GM10847 (cell line): ENCODE measurements around the gene SMIM8.

Experiments used
- POLR2A ChIP-seq: IDR thresholded peaks from 2 replicates; pipeline ENCODE4 v1.6.1; 2011; ENCODE audit not compliant: insufficient read length; ENCODE audit errors: extremely low read depth

Gene SMIM8

DNA sequence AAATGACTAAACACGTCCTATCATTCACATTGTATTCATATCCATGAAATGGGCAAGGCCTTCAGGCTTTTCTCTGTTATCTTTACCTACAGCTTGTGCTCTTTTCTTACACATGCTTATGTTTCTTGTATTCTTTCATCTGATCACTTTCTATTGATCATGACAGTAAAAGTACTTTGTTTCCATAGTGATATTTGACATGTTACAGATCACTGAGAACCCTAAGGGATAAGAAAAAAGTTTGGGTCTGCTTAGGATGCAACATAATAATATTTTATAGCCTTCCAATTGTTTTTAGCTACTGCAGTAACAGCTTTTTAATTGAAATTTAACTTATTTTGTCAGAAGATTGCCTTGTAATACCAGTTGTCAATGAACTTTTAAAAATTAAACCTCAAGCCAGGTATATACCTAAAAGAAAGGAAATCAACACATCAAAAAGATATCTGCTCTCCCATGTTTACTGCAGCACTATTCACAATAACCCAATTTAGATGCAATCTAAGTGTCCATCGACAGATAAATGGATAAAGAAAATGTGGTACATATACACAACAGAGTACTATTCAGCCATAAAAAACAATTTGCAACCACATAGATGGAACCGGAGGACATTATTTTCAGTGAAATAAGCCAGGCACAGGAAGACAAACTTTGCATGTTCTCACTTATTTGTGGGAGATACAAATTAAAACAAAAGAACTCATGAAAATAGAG lies 3.0 kb upstream of the SMIM8 start:
- no peak for TF ChIP-seq POLR2A

DNA sequence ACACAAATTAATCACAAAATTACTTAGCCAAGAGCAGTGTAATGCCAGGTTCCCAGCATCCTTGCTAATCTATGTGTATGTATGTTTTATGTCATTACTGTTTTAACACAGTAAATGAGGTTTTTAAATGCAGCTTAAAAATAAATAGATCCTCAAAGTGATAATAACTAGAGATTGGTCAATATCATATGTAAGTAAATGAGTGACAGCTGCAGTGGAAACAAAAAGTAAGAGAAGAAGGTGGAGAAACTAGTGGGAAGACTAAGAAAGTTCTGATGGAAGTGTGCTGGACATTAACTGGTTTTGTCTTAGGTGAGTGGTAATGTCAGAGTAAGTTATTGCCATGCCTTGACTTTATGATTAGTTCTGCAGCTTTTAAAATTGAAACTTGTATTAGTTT lies 8.6 kb downstream of the SMIM8 start:
- no peak for TF ChIP-seq POLR2A

DNA sequence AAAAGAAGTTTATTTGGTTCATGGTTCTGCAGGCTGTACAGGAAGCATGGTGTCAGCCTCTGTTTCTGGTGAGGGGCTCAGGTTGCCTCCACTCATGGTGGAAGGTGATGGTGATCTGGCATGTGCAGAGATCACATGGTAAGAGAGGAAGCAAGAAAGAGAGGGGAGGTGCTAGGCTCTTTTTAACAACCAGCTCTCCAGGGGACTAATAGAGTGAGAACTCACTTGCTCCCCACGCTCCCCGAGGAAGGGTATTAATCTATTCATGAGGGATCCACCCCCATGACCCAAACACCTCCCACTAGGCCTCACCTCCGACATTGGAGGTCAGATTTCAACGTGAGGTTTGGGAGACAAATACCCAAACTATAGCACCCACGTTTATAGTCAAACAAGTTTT lies 10.6 kb downstream of the SMIM8 start:
- no peak for TF ChIP-seq POLR2A

DNA sequence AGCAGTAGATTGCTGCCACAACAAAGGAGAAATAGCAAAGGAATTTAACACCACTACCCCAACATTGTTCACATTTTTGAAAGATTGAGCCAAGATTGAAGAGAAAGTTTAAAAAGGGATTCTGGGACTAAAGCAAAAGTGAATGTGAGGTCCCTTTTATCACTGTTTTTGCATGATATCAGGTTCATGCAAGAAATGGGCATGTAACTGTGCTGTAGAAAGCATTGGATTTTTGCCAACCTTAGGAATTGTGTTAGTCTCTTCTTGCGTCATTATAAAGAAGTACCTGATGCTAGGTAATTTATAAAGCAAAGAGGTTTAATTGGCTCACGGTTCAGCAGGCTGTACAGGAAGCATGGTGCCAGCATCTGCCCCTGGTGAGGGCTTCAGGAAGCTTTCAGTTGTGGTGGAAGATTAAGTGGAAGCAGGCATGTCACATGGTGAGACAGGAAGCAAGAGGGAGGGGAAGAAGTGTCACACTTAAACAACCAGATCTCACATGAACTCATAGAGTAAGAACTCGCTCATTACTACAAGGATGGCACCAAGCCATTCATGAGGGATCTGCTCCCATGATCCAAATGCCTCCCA lies 11.3 kb downstream of the SMIM8 start:
- no peak for TF ChIP-seq POLR2A

DNA sequence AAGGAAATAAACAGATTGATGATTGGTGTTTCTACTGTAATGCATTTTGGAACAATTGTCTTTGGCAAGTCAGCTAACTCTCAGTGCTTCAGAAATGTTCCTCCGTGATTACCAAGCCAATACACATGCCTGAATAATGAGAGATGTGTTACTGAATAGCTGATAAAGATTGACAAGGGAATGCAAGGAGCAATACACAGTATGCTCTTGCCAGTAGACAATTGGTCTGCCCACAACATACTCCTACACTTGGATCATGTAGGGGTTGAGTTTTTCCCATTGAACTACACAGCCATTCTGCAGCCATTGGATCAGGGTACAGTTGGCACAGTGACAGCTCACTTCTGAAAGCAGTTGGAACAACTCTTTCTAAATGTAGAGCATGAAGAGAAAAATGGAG lies 12.3 kb downstream of the SMIM8 start:
- TF ChIP-seq POLR2A: no peak

DNA sequence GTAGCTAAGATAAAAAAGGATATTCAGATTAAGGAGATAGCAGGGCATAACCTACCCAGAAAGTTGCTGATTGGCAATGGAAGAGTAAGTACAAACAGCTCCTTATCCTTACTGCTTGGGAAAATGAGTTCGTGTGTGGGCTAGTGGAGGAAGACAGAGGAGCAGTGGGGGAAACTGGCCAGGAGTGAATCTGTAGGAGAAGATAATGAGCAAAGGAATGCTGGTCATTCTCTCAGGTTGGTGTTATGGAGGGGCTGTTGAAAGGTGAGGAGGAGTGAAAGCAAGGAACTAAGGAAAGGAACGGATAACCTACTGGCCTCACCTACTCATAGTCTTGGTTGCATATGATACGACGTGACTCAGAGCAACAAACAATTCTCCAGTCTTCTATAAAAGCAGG lies 14.0 kb downstream of the SMIM8 start:
- no peak for TF ChIP-seq POLR2A

DNA sequence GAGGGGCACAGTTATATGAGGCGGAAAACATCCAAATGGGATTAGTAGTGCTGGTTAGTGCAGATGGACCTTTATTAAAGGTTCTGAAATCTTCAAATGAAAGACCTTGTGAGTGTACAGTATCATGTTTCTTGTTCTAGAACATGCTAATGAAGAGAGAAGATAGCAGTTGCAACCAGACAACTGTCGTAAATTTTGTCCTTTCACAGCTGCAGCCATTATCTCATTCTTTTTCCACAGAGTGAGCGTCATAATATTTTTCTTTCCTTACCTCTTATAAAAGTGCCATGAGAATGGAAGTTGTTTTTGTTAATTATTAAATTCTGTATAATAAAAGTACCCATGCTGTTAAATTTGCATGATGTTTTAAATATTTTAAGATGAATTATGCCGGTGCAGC lies 17.8 kb downstream of the SMIM8 start:
- no peak for TF ChIP-seq POLR2A

DNA sequence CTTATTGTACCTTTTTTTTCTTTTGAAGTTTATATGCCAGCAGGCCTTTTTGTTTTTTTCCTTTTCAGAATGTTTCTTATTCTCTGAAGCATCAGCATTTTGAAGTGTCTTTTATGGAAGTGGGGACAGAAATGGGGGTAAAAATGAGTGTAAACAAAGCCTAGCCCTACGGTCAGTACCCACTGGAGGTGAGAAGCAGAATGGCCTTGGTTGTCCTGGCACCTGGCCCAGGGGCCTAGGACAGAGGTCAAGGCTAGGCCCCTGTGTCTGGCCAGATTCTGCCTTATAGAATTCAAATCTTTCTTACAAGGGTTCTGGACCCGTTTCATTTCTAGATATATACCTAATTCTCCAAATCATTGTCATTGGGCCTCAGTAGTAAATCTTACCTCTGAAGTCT lies 18.8 kb downstream of the SMIM8 start:
- no peak for TF ChIP-seq POLR2A

DNA sequence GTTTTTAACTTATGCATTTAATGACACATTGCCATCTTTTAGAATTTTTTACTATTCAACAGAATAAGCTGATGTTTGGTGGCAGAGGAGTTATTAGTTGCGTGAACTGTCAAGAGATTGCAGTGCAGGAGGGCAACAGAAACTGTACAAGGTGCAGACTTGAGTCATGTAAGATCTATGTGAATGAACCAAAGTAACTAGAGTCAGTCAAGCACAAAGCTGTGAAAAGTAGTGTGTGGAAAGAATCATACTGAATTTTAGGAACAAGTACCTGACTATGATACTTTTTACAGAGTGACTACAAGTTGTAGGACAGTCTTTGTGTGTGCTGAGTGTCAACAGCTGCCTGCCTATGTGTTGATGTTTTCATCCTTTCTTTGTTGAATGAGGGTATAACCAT lies 19.5 kb downstream of the SMIM8 start:
- TF ChIP-seq POLR2A: no peak

DNA sequence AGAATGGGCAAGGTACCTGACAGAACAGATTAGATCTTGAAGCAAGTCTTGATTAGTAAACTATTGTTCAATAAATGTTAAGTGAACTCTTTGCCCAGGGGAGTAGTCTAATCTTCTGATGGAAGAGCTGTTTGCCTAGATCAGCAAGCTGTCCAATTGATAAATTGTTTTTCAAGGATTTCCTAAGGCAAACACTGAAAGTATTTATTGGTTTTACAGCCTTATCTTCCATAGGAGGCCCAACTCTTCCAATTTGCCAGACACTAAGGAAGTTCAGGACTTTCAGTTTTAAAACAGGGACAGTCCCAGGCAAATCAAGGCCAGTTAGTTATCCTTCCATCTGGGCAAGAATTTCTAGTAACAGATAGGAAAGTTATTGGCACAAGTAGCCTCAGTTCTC lies 20.4 kb downstream of the SMIM8 start:
- no peak for TF ChIP-seq POLR2A

DNA sequence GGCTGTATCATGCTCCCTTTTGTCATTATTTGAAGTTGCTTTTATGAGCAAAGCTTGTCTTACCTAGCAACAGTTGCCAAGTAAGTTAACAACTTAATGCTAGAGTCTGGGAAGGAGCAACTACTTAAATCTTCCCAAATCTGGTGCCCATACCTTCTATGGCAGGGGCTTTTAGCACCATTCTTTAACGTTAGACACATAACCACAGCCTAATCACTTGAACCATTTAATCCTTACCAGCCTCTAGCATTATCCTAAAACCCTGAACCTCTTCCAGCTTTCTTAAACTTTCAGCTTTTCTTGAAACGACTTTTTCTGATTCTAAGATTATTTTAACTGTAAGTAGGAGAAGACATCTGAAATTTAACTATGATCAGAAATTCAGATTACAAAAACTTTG lies 22.3 kb downstream of the SMIM8 start, which contains the start of gene C6orf163:
TSS of gene C6orf163 (plus strand) at position 83 of the 400 bp plus-strand sequence. CDS start at position 370, 287 bp downstream.
- TF ChIP-seq POLR2A: no peak

DNA sequence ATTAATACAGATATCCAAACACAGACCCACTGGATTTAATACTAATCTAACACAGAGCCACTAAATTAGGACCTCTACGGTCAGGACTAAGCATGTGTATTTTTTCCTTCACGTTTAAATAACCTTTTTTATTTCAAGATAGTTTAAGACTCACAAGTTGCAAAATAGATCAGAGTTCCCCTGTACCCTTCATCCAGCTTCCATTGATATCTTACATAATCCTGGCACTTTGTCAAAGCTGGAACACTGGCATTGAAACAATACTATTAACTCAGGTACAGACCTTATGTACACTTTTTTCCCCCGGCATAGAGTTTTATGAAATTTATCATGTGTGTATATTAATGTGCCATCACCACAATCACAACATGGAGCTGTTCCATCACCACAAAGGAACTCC lies 24.3 kb downstream of the SMIM8 start:
- no peak for TF ChIP-seq POLR2A

DNA sequence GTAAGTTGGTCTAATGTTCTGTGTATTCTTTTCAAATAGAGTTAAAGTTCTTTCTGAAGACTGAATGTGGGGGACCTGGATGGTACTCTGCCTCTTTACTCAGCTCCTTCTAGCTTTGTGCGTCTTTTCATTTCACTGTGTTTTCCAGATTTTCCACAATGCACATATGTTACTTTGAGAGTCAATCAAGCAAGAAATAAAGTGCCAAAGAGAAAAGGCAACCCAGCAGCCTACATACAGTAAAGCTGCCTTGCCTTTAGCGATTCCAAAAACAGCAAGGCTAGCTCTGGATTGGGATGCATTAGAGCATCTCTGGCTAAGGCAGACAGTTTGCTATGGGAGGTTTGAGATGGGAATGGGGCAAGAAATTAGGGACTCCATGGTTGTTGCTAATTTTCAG lies 27.5 kb downstream of the SMIM8 start:
- no peak for TF ChIP-seq POLR2A

DNA sequence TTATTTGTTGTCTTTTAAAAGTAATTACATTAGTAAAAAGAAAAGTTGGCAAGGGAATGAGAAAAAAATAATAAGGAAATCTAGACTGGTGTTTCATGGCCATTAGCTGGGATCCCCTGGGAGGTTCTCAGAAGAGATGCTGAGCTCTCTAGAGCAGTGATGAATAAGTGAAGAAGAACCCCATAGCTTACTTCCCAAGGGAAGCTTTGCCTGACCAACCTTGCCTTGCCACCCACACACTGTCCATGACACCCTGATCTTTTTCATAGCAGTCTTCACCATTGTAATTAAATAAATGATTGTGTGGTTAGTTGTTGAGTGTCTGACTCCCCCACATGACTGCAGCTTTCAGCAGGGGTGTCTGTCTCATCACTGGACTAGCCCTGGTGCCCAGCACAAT lies 28.1 kb downstream of the SMIM8 start:
- TF ChIP-seq POLR2A: no peak

DNA sequence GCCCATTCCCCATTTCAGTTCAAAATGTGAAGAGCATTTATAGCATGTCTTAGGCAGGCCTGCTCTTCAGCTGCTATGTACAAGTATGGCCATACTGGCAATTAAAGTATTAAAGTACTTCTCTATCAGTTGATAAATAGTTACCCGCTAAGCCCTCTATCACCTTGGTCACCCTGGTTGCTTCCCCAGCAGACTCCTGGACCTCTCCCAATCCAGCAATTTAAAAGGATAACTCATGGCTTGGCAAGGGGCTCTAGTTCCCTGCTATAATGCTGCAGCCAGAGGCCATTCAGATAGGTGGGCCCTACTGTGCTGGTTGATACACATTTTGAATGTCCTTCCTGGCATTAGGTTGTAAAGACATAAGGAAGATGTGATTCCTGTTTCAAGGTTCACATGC lies 29.2 kb downstream of the SMIM8 start:
- no peak for TF ChIP-seq POLR2A

DNA sequence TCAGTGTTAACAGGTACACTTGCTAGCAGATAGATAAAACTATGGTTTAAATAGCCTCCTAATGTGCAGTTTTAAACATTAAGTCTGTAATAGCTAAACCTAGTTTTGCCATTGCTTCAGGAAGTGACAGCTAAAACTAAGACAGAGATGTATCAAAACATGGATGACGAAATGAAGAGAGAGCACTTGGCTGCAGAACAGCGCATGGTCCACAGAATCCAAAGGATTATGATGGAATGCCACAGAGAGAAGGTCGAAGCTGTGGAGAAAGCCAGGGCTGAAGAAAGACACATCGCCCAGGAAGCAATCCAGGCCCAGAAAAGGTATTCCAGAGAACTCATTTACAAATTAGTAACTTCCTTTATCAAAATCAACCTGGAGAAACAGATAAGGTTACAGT lies 33.8 kb downstream of the SMIM8 start:
- no peak for TF ChIP-seq POLR2A

DNA sequence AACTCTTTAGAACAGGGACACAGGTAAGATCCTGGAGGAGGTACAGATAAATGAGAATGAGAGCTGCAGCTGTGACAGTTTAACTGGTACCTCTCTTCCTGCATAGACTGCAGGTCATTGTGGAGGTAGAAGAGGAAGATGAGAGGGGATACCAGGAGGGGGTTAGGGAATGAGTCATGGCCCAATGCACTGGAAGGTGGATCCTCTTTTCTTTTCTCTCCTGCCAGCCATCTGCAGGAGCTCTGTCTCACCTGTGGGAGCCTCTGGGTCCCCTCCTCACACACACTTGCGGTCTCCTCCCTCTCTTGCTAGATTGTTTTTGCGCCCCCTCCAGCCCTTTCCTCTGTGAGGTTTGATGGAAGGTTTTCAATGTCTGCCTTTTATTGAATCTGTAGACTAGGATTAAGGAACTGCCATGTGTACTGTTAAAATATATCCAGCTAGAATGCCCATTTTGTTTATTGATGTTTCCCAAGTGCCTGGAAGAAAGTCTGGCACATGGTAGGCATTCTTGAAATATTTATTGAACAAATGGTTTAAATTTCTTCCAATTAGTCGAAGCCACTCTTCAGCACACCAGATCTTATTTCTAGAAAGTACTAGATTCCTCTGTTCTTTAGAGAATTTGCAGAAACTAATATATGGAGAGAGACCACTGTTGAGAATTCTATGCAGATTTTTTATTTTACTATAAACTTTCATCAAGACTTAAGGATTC lies 35.2 kb downstream of the SMIM8 start:
- no peak for TF ChIP-seq POLR2A

DNA sequence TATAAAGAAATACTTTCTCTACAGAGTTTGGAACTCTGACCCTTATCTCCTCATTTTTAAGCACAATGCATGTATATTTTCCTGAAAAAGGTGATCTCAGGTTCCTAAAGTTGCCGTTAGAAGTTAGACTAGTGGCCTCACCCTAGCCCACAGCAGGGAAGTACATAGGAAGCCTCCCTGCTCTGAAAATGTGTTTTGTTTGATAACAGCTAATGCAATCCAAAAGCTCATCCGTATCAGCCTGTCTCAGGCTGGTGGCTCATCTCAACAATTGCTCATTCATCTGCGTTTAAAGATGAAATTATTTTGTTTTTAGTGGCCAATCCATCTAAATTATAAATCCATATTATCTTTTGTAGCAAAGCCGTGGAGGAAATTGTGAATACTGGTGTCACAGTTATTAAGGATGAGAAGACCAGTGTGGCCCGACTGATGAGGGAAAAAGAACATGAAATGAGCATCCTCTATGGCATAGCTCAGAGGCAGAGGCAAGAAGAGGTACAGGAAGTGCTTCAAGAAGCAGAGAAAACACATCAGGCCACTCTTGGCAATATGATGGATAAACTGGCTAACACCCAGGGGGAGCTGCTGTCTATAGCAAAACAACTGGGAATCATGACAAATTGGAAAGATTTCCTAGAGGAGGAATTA lies 42.3 kb downstream of the SMIM8 start:
- TF ChIP-seq POLR2A: no peak
